Activated CD8-positive, alpha-beta T cell treated with anti-CD3 and anti-CD28 coated beads, Interleukin-2, amount 10 ng/mL, durations not matched to agents 7 days and 5 days (primary cell): Measurements from ENCODE around the gene ASCL3. TPM values are rescaled to one million over a fixed set of nuclear protein-coding genes. Genes with fewer than 3 reads are reported as not detected.
"Not testable (repeated sequence)": the region's sequence is repeated elsewhere in the genome, so short reads cannot be mapped to it uniquely, and the experiment has no call there.

Experiments used
- ATAC-seq: fragments of 150-1000 bp; cut with Tn5 transposase; one replicate; pipeline ENCODE4 v1.10.0; 2021; ENCODE audit warnings: moderate library complexity
- CTCF ChIA-PET: fragments of 350-600 bp; sonication (Branson Sonifier 250); formaldehyde crosslinking; loops from one replicate; lab custom pipeline; 2021; ENCODE audit warnings: antibody characterized with exemption; lab: Charles Lee
- POLR2A ChIA-PET: fragments of 350-600 bp; sonication (Branson Sonifier 250); formaldehyde crosslinking; loops from one replicate; lab custom pipeline; 2021; ENCODE audit warnings: antibody characterized with exemption; lab: Charles Lee
- DNase-seq: peaks from one replicate; pipeline ENCODE4 v3.0.0-alpha.2; 2020
- H3K27ac Mint-ChIP-seq: one replicate; pipeline ENCODE4 v1.8.0; 2021; ENCODE audit warnings: mild to moderate bottlenecking, mixed read lengths
- H3K27me3 Mint-ChIP-seq: one replicate; pipeline ENCODE4 v1.8.0; 2021; ENCODE audit warnings: low read depth, mixed read lengths
- H3K36me3 Mint-ChIP-seq: one replicate; pipeline ENCODE4 v1.8.0; 2021; ENCODE audit warnings: low read depth, mixed read lengths
- H3K4me1 Mint-ChIP-seq: one replicate; pipeline ENCODE4 v1.8.0; 2021; ENCODE audit warnings: low read depth, mixed read lengths
- H3K4me3 Mint-ChIP-seq: one replicate; pipeline ENCODE4 v1.8.0; 2021; ENCODE audit warnings: mild to moderate bottlenecking, mixed read lengths
- H3K9me3 Mint-ChIP-seq: one replicate; pipeline ENCODE4 v1.8.0; 2022; ENCODE audit warnings: mixed read lengths; ENCODE audit not compliant: insufficient read depth
- total RNA-seq, 2 experiments: library from RNA; stranded (reverse); gene quantifications; one replicate each; pipeline ENCODE4 v1.2.3, GENCODE V29; 2021

The ASCL3 gene
- total RNA-seq, 2 experiments from 2014 or later, result not detected

GRCh38 chr11:8908099-8908498 is 34.7 kb downstream of the ASCL3 start:
- H3K4me3 Mint-ChIP-seq, result no peak overlapping the region
- H3K27ac Mint-ChIP-seq, result no peak overlapping the region
- no peak for DNase-seq
- CTCF ChIA-PET, result interaction anchor here (1.2 kb wide), 1 partner anchor 49 kb away, joined by 4 read pairs; no protein-coding TSS in a partner anchor
- H3K4me1 Mint-ChIP-seq, result peaks cover 24% of the 10 kb centered on the region
- no peak for ATAC-seq
- POLR2A ChIA-PET, result no interaction called here
- peaks cover 5% of the 10 kb centered on the region for H3K36me3 Mint-ChIP-seq
- peaks cover 21% of the 10 kb centered on the region for H3K27me3 Mint-ChIP-seq
- H3K9me3 Mint-ChIP-seq, result no peaks in the 10 kb centered on the region

GRCh38 chr11:8907116-8907515 is 35.7 kb downstream of the ASCL3 start:
- ATAC-seq, result no peak
- no peak for DNase-seq
- no peaks in the 10 kb centered on the region for H3K9me3 Mint-ChIP-seq
- H3K4me3 Mint-ChIP-seq, result no peak overlapping the region
- H3K36me3 Mint-ChIP-seq, result peaks cover 6% of the 10 kb centered on the region
- CTCF ChIA-PET, result no interaction called here
- peaks cover 21% of the 10 kb centered on the region for H3K27me3 Mint-ChIP-seq
- H3K27ac Mint-ChIP-seq, result no peak overlapping the region
- POLR2A ChIA-PET, result no interaction called here
- H3K4me1 Mint-ChIP-seq, result peaks cover 19% of the 10 kb centered on the region

- ChIA-PET CTCF (no interaction called here), POLR2A (no interaction called here)
- peaks cover 5% of the 10 kb centered on the region for H3K36me3 Mint-ChIP-seq
- no peaks in the 10 kb centered on the region for H3K9me3 Mint-ChIP-seq
- ATAC-seq (no peak), DNase-seq (no peak)
- H3K4me3 Mint-ChIP-seq, result no peak overlapping the region
- peaks cover 18% of the 10 kb centered on the region for H3K4me1 Mint-ChIP-seq
- H3K27ac Mint-ChIP-seq, result no peak overlapping the region
- H3K27me3 Mint-ChIP-seq, result peaks cover 24% of the 10 kb centered on the region
Observed at GRCh38 chr11:8905528-8906165, 37.2 kb downstream of the ASCL3 start.

GRCh38 chr11:8899119-8899753 is 43.6 kb downstream of the ASCL3 start:
- POLR2A ChIA-PET, result no interaction called here
- H3K4me1 Mint-ChIP-seq, result no peaks in the 10 kb centered on the region
- ATAC-seq (no peak), DNase-seq (no peak)
- no peak overlapping the region for H3K27ac Mint-ChIP-seq
- H3K27me3 Mint-ChIP-seq, result peaks cover 8% of the 10 kb centered on the region
- peaks cover 7% of the 10 kb centered on the region for H3K36me3 Mint-ChIP-seq
- peaks cover 14% of the 10 kb centered on the region for H3K9me3 Mint-ChIP-seq
- H3K4me3 Mint-ChIP-seq, result no peak overlapping the region
- CTCF ChIA-PET, result no interaction called here

- ATAC-seq, POLR2A ChIA-PET, H3K4me3 Mint-ChIP-seq, CTCF ChIA-PET, H3K9me3 Mint-ChIP-seq, H3K4me1 Mint-ChIP-seq, H3K36me3 Mint-ChIP-seq, DNase-seq, H3K27ac Mint-ChIP-seq: not testable (repeated sequence)
- H3K27me3 Mint-ChIP-seq, result peaks cover 16% of the 10 kb centered on the region
Observed at GRCh38 chr11:8891185-8891584, 51.6 kb downstream of the ASCL3 start.

Other genes with a start within 250 kb of the ASCL3 start
- 10 to 100 TPM; 26.8 to 27.2 TPM for gene AKIP1, start 31.8 kb downstream of the ASCL3 start, total RNA-seq
- gene C11orf16, start 10.1 kb downstream of the ASCL3 start, total RNA-seq, result not detected
- 10 to 100 TPM; 28.9 to 30.9 TPM for gene TMEM9B, start 21.4 kb upstream of the ASCL3 start, total RNA-seq
- under 1 TPM; 0.11 to 0.47 TPM for gene NRIP3, start 61.0 kb upstream of the ASCL3 start, total RNA-seq
- gene SCUBE2, start 148.6 kb upstream of the ASCL3 start, total RNA-seq, result under 1 TPM in 1 of 2 experiments, not detected in 1; 0.65 TPM